GM12878 (cell line): Measurements from ENCODE around the gene MXD1. TPM values are rescaled to one million over a fixed set of nuclear protein-coding genes. Genes with fewer than 3 reads are reported as not detected.

Experiments used
- CHD4 ChIP-seq: fragments of 200-600 bp; sonication (generic); IDR thresholded peaks from 2 replicates; pipeline ENCODE4 v1.6.1; 2016; ENCODE audit warnings: mild to moderate bottlenecking
- CREM ChIP-seq: IDR thresholded peaks from 2 replicates; pipeline ENCODE4 v1.6.1; 2014; ENCODE audit warnings: antibody characterized with exemption, low read depth
- HDAC2 ChIP-seq: fragments of 200-600 bp; sonication (generic); IDR thresholded peaks from 2 replicates; pipeline ENCODE4 v1.6.1; 2017
- KLF5 ChIP-seq: fragments of 450-650 bp; IDR thresholded peaks from 2 replicates; pipeline ENCODE4 v1.6.1; 2014; ENCODE audit warnings: mild to moderate bottlenecking; ENCODE audit not compliant: partially characterized antibody
- SPI1 ChIP-seq: IDR thresholded peaks from 2 replicates; pipeline ENCODE4 v1.6.1; 2011; ENCODE audit warnings: low read depth, mild to moderate bottlenecking, low read length, moderate library complexity, borderline replicate concordance; ENCODE audit not compliant: insufficient read depth
- SREBF1 ChIP-seq: IDR thresholded peaks from 2 replicates; pipeline ENCODE4 v1.6.1; 2012; ENCODE audit warnings: mild to moderate bottlenecking, low read length
- polyA plus RNA-seq, 11 experiments: library from polyadenylated mRNA; depleted of rRNA in 4 of 11; unstranded in 6 of 11; stranded (reverse) in 5 of 11; fragments of >200 nt; fragmentation: Nextera tagmentation in 4 of 11; fragmentation: Illumina TruSeq in 1 of 11; extraction: Ambion mirVana in 4 of 11; extraction: Trizol in 1 of 11; gene quantifications; 1 replicate in 1 of 11; 2 replicates in 10 of 11; pipeline versions ENCODE4 v1.2.1 to v1.2.3, GENCODE V29; 2011 to 2016; ENCODE audit warnings: inconsistent platforms in 2 of 11, missing spikeins in 2 of 11, low read depth in 1 of 11
- total RNA-seq, 4 experiments: library from RNA; depleted of rRNA in 3 of 4; stranded (reverse); fragments of >200 nt in 3 of 4; fragmentation: Illumina TruSeq in 1 of 4; extraction: Trizol in 1 of 4; gene quantifications; 2 replicates each; pipeline versions ENCODE4 v1.2.1 to v1.2.3, GENCODE V29; 2013 to 2021
- TF ChIP-seq, protein P1 (sequence below): IDR thresholded peaks from 2 replicates; pipeline ENCODE4 v1.6.1; 2012; ENCODE audit warnings: mild to moderate bottlenecking, low read depth, low read length
- TF ChIP-seq, protein P2 (sequence below): IDR thresholded peaks from 2 replicates; pipeline ENCODE4 v1.6.1; 2011; ENCODE audit warnings: borderline replicate concordance, low read depth, mild to moderate bottlenecking, moderate library complexity, mixed read lengths, low read length; ENCODE audit not compliant: insufficient read depth; ENCODE audit errors: extremely low read length
- TF ChIP-seq, protein P3 (sequence below): IDR thresholded peaks from 2 replicates; pipeline ENCODE4 v1.6.1; 2012; ENCODE audit warnings: low read length, inconsistent platforms

Gene MXD1
- total and polyA plus RNA-seq, 10 of the 15 experiments (the other 5 are each of a cell fraction or from before 2014, with no cell fraction given) = 2.2 to 10.2 (median 3.3) TPM

DNA sequence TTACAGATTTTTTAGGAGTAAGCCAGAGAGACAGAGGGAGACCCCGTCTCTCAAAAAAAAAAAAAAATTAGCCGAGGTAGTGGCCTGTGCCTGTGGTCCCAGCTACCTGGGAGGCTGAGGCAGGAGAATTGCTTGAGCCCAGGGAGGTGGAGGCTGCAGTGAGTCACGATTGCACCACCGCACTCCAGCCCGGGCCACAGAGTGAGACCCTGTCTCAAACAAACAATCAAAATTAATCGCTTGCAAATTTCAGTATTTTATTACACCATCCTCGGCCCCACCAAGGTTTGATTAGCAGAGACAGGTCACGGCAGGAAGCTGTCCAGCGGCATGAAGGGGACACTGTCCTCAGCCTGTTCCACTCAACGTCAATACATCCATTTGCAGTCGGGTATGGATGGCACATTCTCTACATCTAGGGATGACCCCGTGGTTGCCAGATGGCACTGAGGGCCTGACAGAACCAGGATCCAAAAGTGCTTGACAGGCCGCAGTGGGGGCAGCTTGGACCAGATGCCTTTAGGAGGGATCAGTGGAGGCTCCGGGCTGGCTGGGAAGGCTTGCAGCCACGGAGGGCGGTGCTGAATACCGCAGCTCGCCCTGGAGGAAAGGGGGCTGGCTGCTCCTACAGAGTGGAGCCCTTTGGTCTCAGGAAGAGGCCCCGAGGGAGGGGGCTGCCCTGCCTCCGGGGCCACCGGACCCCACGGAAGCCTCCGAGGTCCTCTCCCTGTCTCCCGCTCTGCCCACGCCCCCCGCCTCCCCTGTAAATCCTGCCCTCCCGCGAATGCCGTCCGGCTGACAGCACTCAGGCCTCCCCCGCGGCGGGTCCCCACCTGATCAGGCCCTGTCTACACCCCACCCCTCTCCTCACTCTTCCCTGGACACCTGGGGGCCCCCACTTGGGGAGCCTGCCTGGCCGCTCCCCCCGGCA is 33.4 kb downstream of the MXD1 start (continued):
- TF ChIP-seq CHD4 = no peak
- TF ChIP-seq SPI1 = no peak
- TF ChIP-seq, protein P1, sequence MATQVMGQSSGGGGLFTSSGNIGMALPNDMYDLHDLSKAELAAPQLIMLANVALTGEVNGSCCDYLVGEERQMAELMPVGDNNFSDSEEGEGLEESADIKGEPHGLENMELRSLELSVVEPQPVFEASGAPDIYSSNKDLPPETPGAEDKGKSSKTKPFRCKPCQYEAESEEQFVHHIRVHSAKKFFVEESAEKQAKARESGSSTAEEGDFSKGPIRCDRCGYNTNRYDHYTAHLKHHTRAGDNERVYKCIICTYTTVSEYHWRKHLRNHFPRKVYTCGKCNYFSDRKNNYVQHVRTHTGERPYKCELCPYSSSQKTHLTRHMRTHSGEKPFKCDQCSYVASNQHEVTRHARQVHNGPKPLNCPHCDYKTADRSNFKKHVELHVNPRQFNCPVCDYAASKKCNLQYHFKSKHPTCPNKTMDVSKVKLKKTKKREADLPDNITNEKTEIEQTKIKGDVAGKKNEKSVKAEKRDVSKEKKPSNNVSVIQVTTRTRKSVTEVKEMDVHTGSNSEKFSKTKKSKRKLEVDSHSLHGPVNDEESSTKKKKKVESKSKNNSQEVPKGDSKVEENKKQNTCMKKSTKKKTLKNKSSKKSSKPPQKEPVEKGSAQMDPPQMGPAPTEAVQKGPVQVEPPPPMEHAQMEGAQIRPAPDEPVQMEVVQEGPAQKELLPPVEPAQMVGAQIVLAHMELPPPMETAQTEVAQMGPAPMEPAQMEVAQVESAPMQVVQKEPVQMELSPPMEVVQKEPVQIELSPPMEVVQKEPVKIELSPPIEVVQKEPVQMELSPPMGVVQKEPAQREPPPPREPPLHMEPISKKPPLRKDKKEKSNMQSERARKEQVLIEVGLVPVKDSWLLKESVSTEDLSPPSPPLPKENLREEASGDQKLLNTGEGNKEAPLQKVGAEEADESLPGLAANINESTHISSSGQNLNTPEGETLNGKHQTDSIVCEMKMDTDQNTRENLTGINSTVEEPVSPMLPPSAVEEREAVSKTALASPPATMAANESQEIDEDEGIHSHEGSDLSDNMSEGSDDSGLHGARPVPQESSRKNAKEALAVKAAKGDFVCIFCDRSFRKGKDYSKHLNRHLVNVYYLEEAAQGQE = no peak
- TF ChIP-seq, protein P2, sequence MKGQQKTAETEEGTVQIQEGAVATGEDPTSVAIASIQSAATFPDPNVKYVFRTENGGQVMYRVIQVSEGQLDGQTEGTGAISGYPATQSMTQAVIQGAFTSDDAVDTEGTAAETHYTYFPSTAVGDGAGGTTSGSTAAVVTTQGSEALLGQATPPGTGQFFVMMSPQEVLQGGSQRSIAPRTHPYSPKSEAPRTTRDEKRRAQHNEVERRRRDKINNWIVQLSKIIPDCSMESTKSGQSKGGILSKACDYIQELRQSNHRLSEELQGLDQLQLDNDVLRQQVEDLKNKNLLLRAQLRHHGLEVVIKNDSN = no peak
- no peak for TF ChIP-seq SREBF1
- TF ChIP-seq, protein P3, sequence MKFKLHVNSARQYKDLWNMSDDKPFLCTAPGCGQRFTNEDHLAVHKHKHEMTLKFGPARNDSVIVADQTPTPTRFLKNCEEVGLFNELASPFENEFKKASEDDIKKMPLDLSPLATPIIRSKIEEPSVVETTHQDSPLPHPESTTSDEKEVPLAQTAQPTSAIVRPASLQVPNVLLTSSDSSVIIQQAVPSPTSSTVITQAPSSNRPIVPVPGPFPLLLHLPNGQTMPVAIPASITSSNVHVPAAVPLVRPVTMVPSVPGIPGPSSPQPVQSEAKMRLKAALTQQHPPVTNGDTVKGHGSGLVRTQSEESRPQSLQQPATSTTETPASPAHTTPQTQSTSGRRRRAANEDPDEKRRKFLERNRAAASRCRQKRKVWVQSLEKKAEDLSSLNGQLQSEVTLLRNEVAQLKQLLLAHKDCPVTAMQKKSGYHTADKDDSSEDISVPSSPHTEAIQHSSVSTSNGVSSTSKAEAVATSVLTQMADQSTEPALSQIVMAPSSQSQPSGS = no peak
- TF ChIP-seq KLF5 = no peak
- TF ChIP-seq CREM = no peak
- TF ChIP-seq HDAC2 = no peak
